K562 (cell line): ENCODE data around the gene SPNS2. TPM values are rescaled to one million over a fixed set of nuclear protein-coding genes. Genes with fewer than 3 reads are reported as not detected.
A peak's percentile ranks its signal among the peaks of the same experiment; 100 is the strongest.

ENCODE experiments used
- CCNT2 ChIP-seq: IDR thresholded peaks from 2 replicates; pipeline ENCODE4 v1.6.1; 2011; ENCODE audit warnings: borderline replicate concordance, low read depth, mild to moderate bottlenecking, moderate library complexity, mixed read lengths, low read length; ENCODE audit not compliant: insufficient read length; ENCODE audit errors: extremely low read depth
- CEBPB ChIP-seq: fragments of 450-650 bp; IDR thresholded peaks from 2 replicates; pipeline ENCODE4 v1.6.1; 2016; ENCODE audit warnings: missing genetic modification characterization, missing compliant biosample characterization
- ELF4 ChIP-seq: fragments of 450-650 bp; formaldehyde crosslinking; IDR thresholded peaks from 2 replicates; pipeline ENCODE4 v1.4.0; 2022; ENCODE audit warnings: missing genetic modification characterization
- EP400 ChIP-seq: fragments of 450-650 bp; IDR thresholded peaks from 2 replicates; pipeline ENCODE4 v1.6.1; 2017; ENCODE audit warnings: antibody characterized with exemption, mild to moderate bottlenecking, moderate library complexity
- GABPB1 ChIP-seq: sonication (generic); formaldehyde crosslinking; IDR thresholded peaks from 2 replicates; pipeline ENCODE4 v1.8.0; 2022; ENCODE audit warnings: mild to moderate bottlenecking, missing genetic modification reagents
- GABPB2 ChIP-seq: fragments of 250-450 bp; sonication (Bioruptor Pico); conservative IDR thresholded peaks from 2 replicates; pipeline ENCODE4 v1.5.1; 2021; ENCODE audit warnings: mild to moderate bottlenecking
- KAT8 ChIP-seq: fragments of 450-650 bp; IDR thresholded peaks from 2 replicates; pipeline ENCODE4 v1.6.1; 2016; ENCODE audit warnings: low read depth, mild to moderate bottlenecking
- MYBL2 ChIP-seq, 2 experiments: fragments of 450-650 bp in 1 of 2; sonication (generic) in 1 of 2; formaldehyde crosslinking in 1 of 2; IDR thresholded peaks; 2 replicates each; pipeline versions ENCODE4 v1.6.1 to v1.8.1; 2017 to 2022; ENCODE audit warnings: borderline replicate concordance in 1 of 2, inconsistent platforms in 1 of 2, low read depth in 1 of 2, mild to moderate bottlenecking in 1 of 2, missing genetic modification reagents in 1 of 2, moderate library complexity in 1 of 2
- NR2C2 ChIP-seq, 2 experiments: fragments of 200-800 bp in 1 of 2; sonication (Bioruptor generic) in 1 of 2; sonication (generic) in 1 of 2; formaldehyde crosslinking in 1 of 2; IDR thresholded peaks; 2 replicates each; pipeline versions ENCODE4 v1.6.1 to v1.8.0; 2016 to 2022; ENCODE audit warnings: mild to moderate bottlenecking in 1 of 2, missing compliant biosample characterization in 1 of 2, missing genetic modification characterization in 1 of 2, missing genetic modification reagents in 1 of 2
- PPARD ChIP-seq: fragments of 250-450 bp; sonication (Bioruptor Pico); IDR thresholded peaks from 2 replicates; pipeline ENCODE4 v1.8.0; 2022; ENCODE audit warnings: inconsistent platforms, mild to moderate bottlenecking, moderate library complexity
- PRMT5 ChIP-seq: sonication (generic); formaldehyde crosslinking; IDR thresholded peaks from 2 replicates; pipeline ENCODE4 v1.5.0; 2020; ENCODE audit warnings: missing genetic modification reagents
- SNIP1 ChIP-seq: fragments of 450-650 bp; IDR thresholded peaks from 2 replicates; pipeline ENCODE4 v1.7.1; 2017; ENCODE audit warnings: low read depth, mild to moderate bottlenecking
- SREBF1 ChIP-seq: fragments of 150-350 bp; IDR thresholded peaks from 2 replicates; pipeline ENCODE4 v1.6.1; 2014; ENCODE audit warnings: antibody characterized with exemption, low read depth, low read length, borderline replicate concordance
- THRAP3 ChIP-seq: fragments of 450-650 bp; IDR thresholded peaks from 2 replicates; pipeline ENCODE4 v1.6.1; 2016; ENCODE audit warnings: mild to moderate bottlenecking, inconsistent platforms, borderline replicate concordance
- ZNF274 ChIP-seq: IDR thresholded peaks from 2 replicates; pipeline ENCODE4 v1.6.1; 2011; ENCODE audit warnings: low read depth, mild to moderate bottlenecking, low read length, moderate library complexity, borderline replicate concordance
- ZNF384 ChIP-seq: IDR thresholded peaks from 2 replicates; pipeline ENCODE4 v1.6.1; 2012; ENCODE audit warnings: low read depth, low read length, improper control_type of control experiment
- ZNF644 ChIP-seq: fragments of 200-800 bp; sonication (Bioruptor generic); IDR thresholded peaks from 2 replicates; pipeline ENCODE4 v1.6.1; 2016; ENCODE audit warnings: low read depth, missing genetic modification characterization, missing compliant biosample characterization
- ZNF699 ChIP-seq: fragments of 250-450 bp; sonication (Bioruptor Pico); IDR thresholded peaks from 2 replicates; pipeline ENCODE4 v1.8.0; 2021; ENCODE audit warnings: mild to moderate bottlenecking, moderate library complexity; ENCODE audit not compliant: insufficient replicate concordance
- polyA plus RNA-seq, 8 experiments: library from polyadenylated mRNA; depleted of rRNA in 4 of 8; stranded (reverse) in 5 of 8; unstranded in 3 of 8; fragments of >200 nt; fragmentation: Nextera tagmentation in 2 of 8; fragmentation: Illumina TruSeq in 1 of 8; extraction: Ambion mirVana in 2 of 8; extraction: Trizol in 1 of 8; gene quantifications; 2 replicates each; pipeline versions ENCODE4 v1.2.1 to v1.2.3, GENCODE V29; 2011 to 2014; ENCODE audit warnings: inconsistent platforms in 1 of 8, missing spikeins in 1 of 8
- total RNA-seq, 7 experiments: library from RNA; depleted of rRNA in 6 of 7; stranded (reverse); fragments of >200 nt in 6 of 7; fragmentation: Illumina TruSeq in 2 of 7; extraction: Trizol in 2 of 7; gene quantifications; 2 replicates each; pipeline versions ENCODE4 v1.2.1 to v1.2.3, GENCODE V29; 2011 to 2021; ENCODE audit warnings: low replicate concordance in 1 of 7
- TF ChIP-seq, protein P1 (sequence below): fragments of 250-450 bp; sonication (Bioruptor Pico); IDR thresholded peaks from 2 replicates; pipeline ENCODE4 v1.8.0; 2021; ENCODE audit warnings: moderate library complexity, mild to moderate bottlenecking, inconsistent platforms
- TF ChIP-seq, protein P2 (sequence below), 3 experiments: fragments of 200-800 bp in 1 of 3; sonication (Bioruptor generic) in 1 of 3; sonication (generic) in 1 of 3; formaldehyde crosslinking in 1 of 3; IDR thresholded peaks; 2 replicates each; pipeline versions ENCODE4 v1.6.1 to v1.8.0; 2016 to 2022; ENCODE audit warnings: mild to moderate bottlenecking in 2 of 3, missing compliant biosample characterization in 2 of 3, missing genetic modification characterization in 2 of 3, missing genetic modification reagents in 1 of 3
- TF ChIP-seq, protein P3 (sequence below): fragments of 450-650 bp; formaldehyde crosslinking; IDR thresholded peaks from 2 replicates; pipeline ENCODE4 v1.4.0; 2022; ENCODE audit warnings: mild to moderate bottlenecking, moderate library complexity
- TF ChIP-seq, protein P4 (sequence below): IDR thresholded peaks from 3 replicates; pipeline ENCODE4 v1.6.1; 2011; ENCODE audit warnings: borderline replicate concordance, mild to moderate bottlenecking; ENCODE audit not compliant: insufficient read length, insufficient read depth

SPNS2 gene
- total and polyA plus RNA-seq, 9 of the 15 experiments (the other 6 are each of a cell fraction or from before 2014, with no cell fraction given): 0.06 TPM; not detected in 8

DNA sequence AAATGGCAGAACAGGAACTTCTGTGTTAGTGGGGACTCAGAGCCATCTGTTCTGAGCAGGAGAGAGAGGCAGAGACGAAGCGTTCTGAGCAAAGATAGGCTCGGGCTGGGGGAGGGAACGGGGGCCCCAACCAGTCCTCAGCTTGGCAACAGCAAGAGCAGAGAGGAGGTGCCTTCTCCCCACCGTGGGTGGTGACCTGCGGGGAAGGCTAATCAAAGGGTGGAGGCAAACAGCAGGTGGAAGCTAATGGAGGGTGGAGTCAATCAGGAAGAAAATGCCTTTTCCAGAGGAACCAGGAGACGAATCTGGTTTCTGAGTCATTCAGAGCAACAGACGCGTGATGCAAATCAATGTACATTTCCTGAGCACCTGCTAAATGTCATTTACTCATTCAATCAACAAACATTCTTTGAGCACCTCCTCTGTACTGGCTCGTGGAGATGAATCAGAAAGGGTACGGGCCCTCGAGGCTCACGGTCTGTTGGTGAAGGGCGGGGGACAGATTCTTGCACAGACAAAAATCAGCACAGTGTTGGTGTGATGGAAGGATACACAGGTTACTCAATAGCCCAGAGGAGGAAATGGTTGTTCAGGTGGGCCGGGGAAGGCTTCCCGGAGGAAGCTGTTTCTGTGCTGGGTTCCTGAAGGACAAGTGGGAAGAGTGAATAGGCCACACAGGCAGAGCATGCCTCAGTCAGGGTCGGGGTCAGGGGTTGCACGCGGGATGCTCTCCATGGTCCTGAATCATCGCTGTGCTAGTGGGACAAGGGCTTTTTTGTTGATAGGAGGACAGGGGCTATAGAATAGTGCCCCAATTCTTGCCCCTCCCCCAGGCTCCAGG, 5.7 kb upstream of the SPNS2 start (continued):
- TF ChIP-seq CCNT2: no peak
- TF ChIP-seq, protein P1, sequence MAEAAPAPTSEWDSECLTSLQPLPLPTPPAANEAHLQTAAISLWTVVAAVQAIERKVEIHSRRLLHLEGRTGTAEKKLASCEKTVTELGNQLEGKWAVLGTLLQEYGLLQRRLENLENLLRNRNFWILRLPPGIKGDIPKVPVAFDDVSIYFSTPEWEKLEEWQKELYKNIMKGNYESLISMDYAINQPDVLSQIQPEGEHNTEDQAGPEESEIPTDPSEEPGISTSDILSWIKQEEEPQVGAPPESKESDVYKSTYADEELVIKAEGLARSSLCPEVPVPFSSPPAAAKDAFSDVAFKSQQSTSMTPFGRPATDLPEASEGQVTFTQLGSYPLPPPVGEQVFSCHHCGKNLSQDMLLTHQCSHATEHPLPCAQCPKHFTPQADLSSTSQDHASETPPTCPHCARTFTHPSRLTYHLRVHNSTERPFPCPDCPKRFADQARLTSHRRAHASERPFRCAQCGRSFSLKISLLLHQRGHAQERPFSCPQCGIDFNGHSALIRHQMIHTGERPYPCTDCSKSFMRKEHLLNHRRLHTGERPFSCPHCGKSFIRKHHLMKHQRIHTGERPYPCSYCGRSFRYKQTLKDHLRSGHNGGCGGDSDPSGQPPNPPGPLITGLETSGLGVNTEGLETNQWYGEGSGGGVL (CRISPR knock-in tag): no peak
- TF ChIP-seq GABPB2 (CRISPR knock-in tag): no peak
- TF ChIP-seq THRAP3: no peak
- TF ChIP-seq PPARD (CRISPR knock-in tag): no peak
- TF ChIP-seq SREBF1: no peak
- no peak for TF ChIP-seq ELF4 (CRISPR knock-in tag)
- TF ChIP-seq, protein P2, sequence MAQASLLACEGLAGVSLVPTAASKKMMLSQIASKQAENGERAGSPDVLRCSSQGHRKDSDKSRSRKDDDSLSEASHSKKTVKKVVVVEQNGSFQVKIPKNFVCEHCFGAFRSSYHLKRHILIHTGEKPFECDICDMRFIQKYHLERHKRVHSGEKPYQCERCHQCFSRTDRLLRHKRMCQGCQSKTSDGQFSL (CRISPR knock-in tag; IDR thresholded peaks at IDR 0.05): no peak
- TF ChIP-seq, protein P2 (tag; IDR thresholded peaks at IDR 0.05): no peak
- TF ChIP-seq SNIP1: no peak
- TF ChIP-seq MYBL2 (IDR thresholded peaks at IDR 0.05; ENCODE audit: low read depth): no peak
- no peak for TF ChIP-seq MYBL2 (CRISPR knock-in tag; IDR thresholded peaks at IDR 0.05; ENCODE audit: borderline replicate concordance)
- TF ChIP-seq PRMT5 (CRISPR knock-in tag): peak; percentile 83; the same call in 1 of the 2 replicates
- TF ChIP-seq, protein P3, sequence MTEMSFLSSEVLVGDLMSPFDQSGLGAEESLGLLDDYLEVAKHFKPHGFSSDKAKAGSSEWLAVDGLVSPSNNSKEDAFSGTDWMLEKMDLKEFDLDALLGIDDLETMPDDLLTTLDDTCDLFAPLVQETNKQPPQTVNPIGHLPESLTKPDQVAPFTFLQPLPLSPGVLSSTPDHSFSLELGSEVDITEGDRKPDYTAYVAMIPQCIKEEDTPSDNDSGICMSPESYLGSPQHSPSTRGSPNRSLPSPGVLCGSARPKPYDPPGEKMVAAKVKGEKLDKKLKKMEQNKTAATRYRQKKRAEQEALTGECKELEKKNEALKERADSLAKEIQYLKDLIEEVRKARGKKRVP (CRISPR knock-in tag): no peak
- TF ChIP-seq, protein P4, sequence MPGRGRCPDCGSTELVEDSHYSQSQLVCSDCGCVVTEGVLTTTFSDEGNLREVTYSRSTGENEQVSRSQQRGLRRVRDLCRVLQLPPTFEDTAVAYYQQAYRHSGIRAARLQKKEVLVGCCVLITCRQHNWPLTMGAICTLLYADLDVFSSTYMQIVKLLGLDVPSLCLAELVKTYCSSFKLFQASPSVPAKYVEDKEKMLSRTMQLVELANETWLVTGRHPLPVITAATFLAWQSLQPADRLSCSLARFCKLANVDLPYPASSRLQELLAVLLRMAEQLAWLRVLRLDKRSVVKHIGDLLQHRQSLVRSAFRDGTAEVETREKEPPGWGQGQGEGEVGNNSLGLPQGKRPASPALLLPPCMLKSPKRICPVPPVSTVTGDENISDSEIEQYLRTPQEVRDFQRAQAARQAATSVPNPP: no peak
- peak; percentile 89 for TF ChIP-seq NR2C2 (CRISPR knock-in tag; IDR thresholded peaks at IDR 0.05)
- TF ChIP-seq NR2C2 (tag; IDR thresholded peaks at IDR 0.05): peak; percentile 84
- no peak for TF ChIP-seq KAT8
- TF ChIP-seq ZNF384: no peak
- no peak for TF ChIP-seq ZNF699
- no peak for TF ChIP-seq ZNF644 (tag)
- TF ChIP-seq CEBPB (tag): no peak
- no peak for TF ChIP-seq EP400
- no peak for TF ChIP-seq ZNF274
- 0 out of 2 replicates have a peak, but pooled peaks have one; percentile 25 for TF ChIP-seq GABPB1 (CRISPR knock-in tag)
